ENCODE results near the gene GMDS. TPM values are rescaled to one million over a fixed set of nuclear protein-coding genes. Genes with fewer than 3 reads are reported as not detected.

Gene GMDS
- total and polyA plus RNA-seq, 2 of the 13 experiments (the other 11 are each of a cell fraction or from before 2014, with no cell fraction given): 64.4 to 112 TPM

DNA sequence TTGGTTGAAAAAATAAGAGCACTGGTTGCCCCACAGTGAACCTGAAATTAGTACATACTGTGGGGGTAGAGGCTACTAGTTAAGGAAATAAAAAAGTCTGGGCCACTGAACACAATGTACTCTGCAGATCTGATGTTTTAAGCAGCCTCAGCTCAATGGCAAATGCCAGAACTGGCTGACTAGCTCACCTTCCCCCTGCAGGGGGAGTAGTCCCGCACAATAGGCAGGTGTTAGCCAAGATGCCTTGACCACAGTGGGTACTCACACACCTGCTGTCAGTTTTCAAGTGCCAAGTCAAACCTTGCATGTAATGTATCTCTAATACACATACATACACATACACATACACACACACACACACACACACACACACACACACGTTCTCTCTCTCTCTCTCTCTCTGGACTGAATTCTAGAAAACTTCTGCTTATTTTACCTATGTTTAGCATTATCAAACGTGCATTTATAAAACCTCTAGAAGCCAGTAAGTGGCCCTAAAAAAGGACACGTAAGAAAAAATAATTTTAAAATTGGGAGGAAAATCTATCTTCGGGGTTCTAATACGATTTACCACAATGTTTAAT is 36.1 kb downstream of the GMDS start (continued):
- 0 out of 2 replicates have a peak, but pooled peaks have one; percentile 31 for TF ChIP-seq THYN1 (CRISPR knock-in tag; IDR thresholded peaks at IDR 0.05; ENCODE audit: borderline replicate concordance, low read depth)
- TF ChIP-seq ZFP36L2 (CRISPR knock-in tag; IDR thresholded peaks at IDR 0.05): no peak
- TF ChIP-seq TARDBP (CRISPR knock-in tag; IDR thresholded peaks at IDR 0.05): 0 out of 2 replicates have a peak, but pooled peaks have one; percentile 33
- TF ChIP-seq MED1 (CRISPR knock-in tag; IDR thresholded peaks at IDR 0.05): peak; percentile 50; the same call in 1 of the 2 replicates
- TF ChIP-seq ZBTB38 (CRISPR knock-in tag; IDR thresholded peaks at IDR 0.05): peak; percentile 75; the same call in 1 of the 2 replicates
- TF ChIP-seq ZNF891 (CRISPR knock-in tag; IDR thresholded peaks at IDR 0.05): no peak
- TF ChIP-seq MAFF (IDR thresholded peaks at IDR 0.05; ENCODE audit: low read depth, low read length): 0 out of 2 replicates have a peak, but pooled peaks have one; percentile 5
- TF ChIP-seq ASH2L (IDR thresholded peaks at IDR 0.05; ENCODE audit: insufficient read length, low read depth, low read length): peak; percentile 21
- TF ChIP-seq SALL1 (CRISPR knock-in tag; IDR thresholded peaks at IDR 0.05): peak; percentile 62
- TF ChIP-seq, protein P1, sequence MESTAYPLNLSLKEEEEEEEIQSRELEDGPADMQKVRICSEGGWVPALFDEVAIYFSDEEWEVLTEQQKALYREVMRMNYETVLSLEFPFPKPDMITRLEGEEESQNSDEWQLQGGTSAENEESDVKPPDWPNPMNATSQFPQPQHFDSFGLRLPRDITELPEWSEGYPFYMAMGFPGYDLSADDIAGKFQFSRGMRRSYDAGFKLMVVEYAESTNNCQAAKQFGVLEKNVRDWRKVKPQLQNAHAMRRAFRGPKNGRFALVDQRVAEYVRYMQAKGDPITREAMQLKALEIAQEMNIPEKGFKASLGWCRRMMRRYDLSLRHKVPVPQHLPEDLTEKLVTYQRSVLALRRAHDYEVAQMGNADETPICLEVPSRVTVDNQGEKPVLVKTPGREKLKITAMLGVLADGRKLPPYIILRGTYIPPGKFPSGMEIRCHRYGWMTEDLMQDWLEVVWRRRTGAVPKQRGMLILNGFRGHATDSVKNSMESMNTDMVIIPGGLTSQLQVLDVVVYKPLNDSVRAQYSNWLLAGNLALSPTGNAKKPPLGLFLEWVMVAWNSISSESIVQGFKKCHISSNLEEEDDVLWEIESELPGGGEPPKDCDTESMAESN (CRISPR knock-in tag; conservative IDR thresholded peaks at IDR 0.05): 0 out of 2 replicates have a peak, but pooled peaks have one; percentile 48
- peak; percentile 85 for TF ChIP-seq RAD21 (CRISPR knock-in tag; IDR thresholded peaks at IDR 0.05)
- peak; percentile 32; the same call in 1 of the 2 replicates for TF ChIP-seq BCL6 (CRISPR knock-in tag; IDR thresholded peaks at IDR 0.05)
- TF ChIP-seq ZNF382 (CRISPR knock-in tag; IDR thresholded peaks at IDR 0.05; ENCODE audit: borderline replicate concordance): no peak
- TF ChIP-seq ZNF644 (CRISPR knock-in tag; IDR thresholded peaks at IDR 0.05; ENCODE audit: low read depth): no peak
- TF ChIP-seq, protein P2, sequence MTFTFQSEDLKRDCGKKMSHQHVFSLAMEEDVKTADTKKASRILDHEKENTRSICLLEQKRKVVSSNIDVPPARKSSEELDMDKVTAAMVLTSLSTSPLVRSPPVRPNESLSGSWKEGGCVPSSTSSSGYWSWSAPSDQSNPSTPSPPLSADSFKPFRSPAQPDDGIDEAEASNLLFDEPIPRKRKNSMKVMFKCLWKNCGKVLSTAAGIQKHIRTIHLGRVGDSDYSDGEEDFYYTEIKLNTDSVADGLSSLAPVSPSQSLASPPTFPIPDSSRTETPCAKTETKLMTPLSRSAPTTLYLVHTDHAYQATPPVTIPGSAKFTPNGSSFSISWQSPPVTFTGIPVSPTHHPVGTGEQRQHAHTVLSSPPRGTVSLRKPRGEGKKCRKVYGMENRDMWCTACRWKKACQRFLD (CRISPR knock-in tag; IDR thresholded peaks at IDR 0.05; ENCODE audit: borderline replicate concordance): 0 out of 2 replicates have a peak, but pooled peaks have one; percentile 40
- TF ChIP-seq ZNF546 (CRISPR knock-in tag; conservative IDR thresholded peaks at IDR 0.05): no peak
- TF ChIP-seq CCDC6 (CRISPR knock-in tag; IDR thresholded peaks at IDR 0.05): 0 out of 2 replicates have a peak, but pooled peaks have one; percentile 44
- TF ChIP-seq SRSF1 (optimal IDR thresholded peaks at IDR 0.05; ENCODE audit: low read depth, low read length): no peak
- peak; percentile 37; the same call in 1 of the 2 replicates for TF ChIP-seq SALL2 (CRISPR knock-in tag; IDR thresholded peaks at IDR 0.05)
- TF ChIP-seq CHCHD3 (CRISPR knock-in tag; IDR thresholded peaks at IDR 0.05): no peak
- peak; percentile 51; the same call in 1 of the 2 replicates for TF ChIP-seq FOSL2 (CRISPR knock-in tag; IDR thresholded peaks at IDR 0.05)
- no peak for TF ChIP-seq RNF2 (conservative IDR thresholded peaks at IDR 0.05; ENCODE audit: low read depth)
- TF ChIP-seq, protein P3, sequence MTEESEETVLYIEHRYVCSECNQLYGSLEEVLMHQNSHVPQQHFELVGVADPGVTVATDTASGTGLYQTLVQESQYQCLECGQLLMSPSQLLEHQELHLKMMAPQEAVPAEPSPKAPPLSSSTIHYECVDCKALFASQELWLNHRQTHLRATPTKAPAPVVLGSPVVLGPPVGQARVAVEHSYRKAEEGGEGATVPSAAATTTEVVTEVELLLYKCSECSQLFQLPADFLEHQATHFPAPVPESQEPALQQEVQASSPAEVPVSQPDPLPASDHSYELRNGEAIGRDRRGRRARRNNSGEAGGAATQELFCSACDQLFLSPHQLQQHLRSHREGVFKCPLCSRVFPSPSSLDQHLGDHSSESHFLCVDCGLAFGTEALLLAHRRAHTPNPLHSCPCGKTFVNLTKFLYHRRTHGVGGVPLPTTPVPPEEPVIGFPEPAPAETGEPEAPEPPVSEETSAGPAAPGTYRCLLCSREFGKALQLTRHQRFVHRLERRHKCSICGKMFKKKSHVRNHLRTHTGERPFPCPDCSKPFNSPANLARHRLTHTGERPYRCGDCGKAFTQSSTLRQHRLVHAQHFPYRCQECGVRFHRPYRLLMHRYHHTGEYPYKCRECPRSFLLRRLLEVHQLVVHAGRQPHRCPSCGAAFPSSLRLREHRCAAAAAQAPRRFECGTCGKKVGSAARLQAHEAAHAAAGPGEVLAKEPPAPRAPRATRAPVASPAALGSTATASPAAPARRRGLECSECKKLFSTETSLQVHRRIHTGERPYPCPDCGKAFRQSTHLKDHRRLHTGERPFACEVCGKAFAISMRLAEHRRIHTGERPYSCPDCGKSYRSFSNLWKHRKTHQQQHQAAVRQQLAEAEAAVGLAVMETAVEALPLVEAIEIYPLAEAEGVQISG (CRISPR knock-in tag; IDR thresholded peaks at IDR 0.05): peak; percentile 53
